DMS153 treated with DMSO at 0.1 percent for 48 hours (cell line): ENCODE results near the gene C5AR2.
"Not testable (repeated sequence)": the region's sequence is repeated elsewhere in the genome, so short reads cannot be mapped to it uniquely, and the experiment has no call there.

Experiments used
- DNase-seq: peaks from one replicate; lab custom pipeline; 2025; ENCODE audit not compliant: unreplicated experiment; lab: John Stamatoyannopoulos, UW

Gene C5AR2

DNA sequence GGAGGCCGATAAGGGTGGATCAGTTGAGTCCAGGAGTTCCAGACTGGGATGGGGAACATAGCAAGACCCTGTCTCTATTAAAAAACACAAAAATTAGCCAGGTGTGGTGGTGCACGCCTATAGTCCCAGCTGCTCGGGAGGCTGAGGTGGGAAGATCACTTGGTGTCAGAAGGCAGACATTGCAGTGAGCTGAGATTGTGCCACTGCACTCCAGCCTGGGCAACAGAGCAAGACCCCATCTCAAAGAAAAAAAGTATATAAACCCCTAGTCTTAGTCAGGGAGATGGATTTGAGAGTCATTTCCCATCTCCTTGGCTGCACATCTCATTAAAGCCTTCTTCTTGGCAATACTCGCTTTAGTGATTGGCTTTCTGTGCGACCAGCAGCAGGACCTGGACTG, 51.9 kb downstream of the C5AR2 start:
- not testable (repeated sequence) for DNase-seq

DNA sequence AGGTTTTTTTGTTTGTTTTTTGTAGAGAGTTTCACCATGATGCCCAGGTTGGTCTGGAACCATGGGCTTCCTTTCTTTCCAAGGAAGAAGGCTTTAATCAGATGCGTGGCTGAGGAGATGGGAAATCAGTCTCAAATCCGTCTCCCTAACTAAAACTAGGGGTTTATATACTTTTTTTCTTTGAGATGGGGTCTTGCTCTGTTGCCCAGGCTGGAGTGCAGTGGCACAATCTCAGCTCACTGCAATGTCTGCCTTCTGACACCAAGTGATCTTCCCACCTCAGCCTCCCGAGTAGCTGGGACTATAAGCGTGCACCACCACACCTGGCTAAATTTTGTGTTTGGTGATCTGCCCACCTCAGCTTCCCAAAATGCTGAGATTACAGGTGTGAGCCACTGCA, 52.6 kb downstream of the C5AR2 start:
- not testable (repeated sequence) for DNase-seq

DNA sequence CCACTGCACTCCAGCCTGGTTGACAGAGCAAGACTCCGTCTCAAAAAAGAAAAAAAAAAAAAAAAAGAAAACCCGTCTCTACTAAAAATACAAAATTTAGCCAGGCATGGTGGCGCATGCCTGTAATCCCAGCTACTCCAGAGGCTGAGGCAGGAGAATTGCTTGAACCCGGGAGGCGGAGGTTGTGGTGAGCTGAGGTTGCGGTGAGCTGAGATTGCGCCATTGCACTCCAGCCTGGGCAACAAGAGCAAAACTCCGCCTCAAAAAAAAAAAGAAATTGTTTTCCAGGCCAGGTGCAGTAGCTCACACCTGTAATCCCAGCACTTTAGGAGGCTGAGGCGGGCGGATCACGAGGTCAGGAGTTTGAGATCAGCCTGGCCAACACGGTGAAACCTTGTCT, 54.6 kb downstream of the C5AR2 start:
- not testable (repeated sequence) for DNase-seq

DNA sequence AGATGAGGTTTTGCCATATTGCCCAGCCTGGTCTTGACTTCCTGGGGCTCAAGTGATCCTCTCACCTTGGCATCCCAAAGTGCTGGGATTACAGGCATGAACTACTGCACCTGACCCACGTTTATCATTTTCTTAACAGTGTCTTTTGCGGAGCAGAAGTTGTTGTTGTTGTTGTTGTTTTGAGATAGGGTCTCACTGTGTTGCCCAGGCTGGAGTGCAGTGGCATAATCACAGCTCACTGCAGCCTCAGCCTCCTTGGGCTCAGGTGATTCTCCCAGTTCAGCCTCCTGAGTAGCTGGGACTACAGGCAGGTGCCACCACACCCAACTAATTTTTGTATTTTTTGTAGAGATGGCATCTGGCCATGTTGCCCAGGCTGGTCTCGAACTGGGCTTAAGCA, 55.6 kb downstream of the C5AR2 start:
- not testable (repeated sequence) for DNase-seq

DNA sequence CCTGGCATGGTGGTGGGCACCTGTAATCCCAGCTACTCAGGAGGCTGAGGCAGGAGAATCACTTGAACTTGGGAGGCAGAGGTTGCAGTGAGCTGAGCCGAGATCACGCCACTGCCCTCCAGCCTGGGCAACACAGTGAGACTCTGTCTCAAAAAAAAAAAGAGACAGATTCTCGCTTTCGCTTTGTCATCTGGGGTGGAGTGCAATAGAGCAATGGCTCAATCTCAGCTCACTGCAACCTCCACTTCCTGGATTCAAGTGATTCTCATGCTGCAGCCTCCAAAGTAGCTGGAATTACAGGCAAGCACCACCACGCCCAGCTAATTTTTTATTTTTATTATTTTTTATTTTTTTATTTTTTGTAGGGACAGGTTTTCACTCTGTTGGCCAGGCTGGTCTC, 56.7 kb downstream of the C5AR2 start:
- DNase-seq, result not testable (repeated sequence)

DNA sequence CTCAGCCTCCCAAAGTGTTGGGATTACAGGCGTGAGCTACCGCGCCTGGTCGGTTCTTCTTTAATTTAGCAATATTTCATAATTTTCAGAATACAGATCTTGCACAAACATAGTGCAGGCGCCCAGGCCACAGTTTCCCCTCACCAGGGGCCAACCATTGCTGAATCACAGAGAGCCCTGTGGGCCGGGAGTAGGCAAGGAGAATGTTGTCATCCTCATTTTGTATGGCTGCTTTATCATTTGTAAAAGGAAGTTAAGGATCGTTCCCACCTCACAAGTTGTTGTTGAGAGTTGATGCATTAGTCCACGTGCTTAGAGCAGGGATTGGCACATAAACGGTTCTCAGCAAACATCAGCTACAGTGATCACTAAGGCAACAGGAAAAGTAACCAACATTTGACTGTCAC, 57.2 kb downstream of the C5AR2 start:
- DNase-seq, result no peak

DNA sequence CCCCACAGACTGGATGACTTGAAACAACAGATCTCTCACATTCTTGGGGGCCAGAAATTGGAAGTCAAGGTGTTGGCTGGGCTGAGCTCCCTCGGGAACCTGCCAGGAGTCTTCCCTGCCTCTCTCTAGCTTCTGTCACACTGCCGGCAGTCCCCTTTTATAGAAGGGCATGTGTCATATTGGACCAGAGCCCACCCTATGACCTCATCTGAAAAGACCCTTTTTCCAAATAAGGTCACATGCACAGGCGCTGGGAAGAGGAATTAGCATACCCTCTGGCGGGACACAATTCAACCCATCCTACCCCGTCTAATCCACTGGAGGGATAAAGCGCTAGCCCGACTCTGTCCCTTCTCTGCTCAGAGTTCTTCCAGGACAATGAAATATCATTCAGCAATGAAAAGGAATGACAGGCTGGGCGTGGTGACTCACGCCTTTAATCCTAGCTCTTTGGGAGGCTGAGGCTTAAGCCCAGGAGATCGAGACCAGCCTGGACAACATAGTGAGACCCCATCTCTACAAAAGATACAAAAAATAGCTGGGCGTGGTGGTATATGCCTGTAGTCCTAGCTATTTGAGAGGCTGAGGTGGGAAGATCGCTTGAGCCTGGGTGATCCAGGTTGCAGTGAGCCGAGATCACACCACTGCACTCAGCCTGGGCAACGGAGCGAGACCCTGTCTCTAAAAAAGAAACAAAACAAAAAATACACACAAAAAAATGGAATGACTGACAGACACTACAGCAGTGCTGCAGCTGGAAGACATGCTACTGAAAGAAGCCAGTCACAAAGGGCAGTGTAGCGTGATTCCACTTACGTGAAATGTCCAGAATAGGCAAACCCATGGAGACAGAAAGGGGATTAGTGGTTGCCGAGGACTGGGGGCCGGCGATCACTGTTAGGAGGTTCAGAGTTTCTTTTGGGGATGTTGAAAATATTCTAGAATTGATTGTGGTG, 58.8 kb downstream of the C5AR2 start:
- DNase-seq, result no peak

DNA sequence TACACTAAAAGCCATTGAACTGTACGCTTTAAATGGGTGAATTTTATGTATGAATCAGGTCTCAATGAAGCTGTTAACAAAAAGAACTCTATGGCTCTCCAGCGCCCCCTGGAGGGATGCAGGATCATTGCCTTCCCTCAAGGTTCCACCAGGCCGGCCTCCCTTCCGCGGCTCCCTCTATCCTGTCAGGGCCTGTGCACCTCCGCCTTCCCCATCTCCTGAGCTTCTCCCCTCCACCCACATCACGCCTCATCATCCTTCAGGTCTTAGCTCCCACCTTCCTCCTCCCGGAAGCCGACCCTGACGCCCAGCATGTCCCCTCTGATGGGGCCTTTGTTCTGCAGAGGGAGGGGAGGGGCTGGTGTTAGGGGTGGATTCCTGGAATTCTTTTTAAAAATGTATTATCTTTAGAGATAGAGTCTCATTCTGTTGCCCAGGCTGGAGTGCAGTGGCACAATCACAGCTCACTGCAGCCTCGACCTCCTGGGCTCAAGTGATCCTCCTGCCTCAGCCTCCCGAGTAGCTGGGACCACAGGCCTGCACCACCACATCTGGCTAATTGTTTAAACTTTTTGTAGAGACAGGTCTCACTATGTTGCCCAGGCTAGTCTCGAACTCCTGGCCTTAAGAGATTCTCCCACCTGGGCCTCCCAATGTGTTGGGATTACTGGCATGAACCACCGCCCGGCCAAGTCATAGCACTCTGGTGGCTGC, 59.7 kb downstream of the C5AR2 start:
- peak; percentile 32 for DNase-seq
